ENCODE results near the gene RP2. TPM values are rescaled to one million over a fixed set of nuclear protein-coding genes. Genes with fewer than 3 reads are reported as not detected.

Gene RP2
- total RNA-seq, 1 donor from 2014 or later = 11.8 TPM

- H3K9me3 Mint-ChIP-seq = no peaks in the 10 kb centered on the region
- no peak for TF ChIP-seq CTCF (conservative IDR thresholded peaks at IDR 0.05)
- DNase-seq (ENCODE audit: low read depth, low spot score) = no peak
- H3K4me3 Mint-ChIP-seq = no peak overlapping the region
- H3K36me3 Mint-ChIP-seq (ENCODE audit: low read depth) = no peaks in the 10 kb centered on the region
- no peak overlapping the region for H3K27ac Mint-ChIP-seq (ENCODE audit: unreplicated experiment)
- peaks cover 19% of the 10 kb centered on the region for H3K27me3 Mint-ChIP-seq (ENCODE audit: low read depth)
- peaks cover 15% of the 10 kb centered on the region for H3K4me1 Mint-ChIP-seq
Observed at GRCh38 chrX:46910415-46910814, 73.6 kb downstream of the RP2 start.

GRCh38 chrX:46912098-46912602 lies 75.3 kb downstream of the RP2 start, which contains the start of gene JADE3:
Gene JADE3, plus strand, starts transcription at chrX:46912421. Its CDS starts 72,474 bp downstream, at chrX:46984895.
- no peak for TF ChIP-seq CTCF (conservative IDR thresholded peaks at IDR 0.05)
- peaks cover 15% of the 10 kb centered on the region for H3K4me1 Mint-ChIP-seq
- peak; percentile 55 for DNase-seq (ENCODE audit: low read depth, low spot score)
- H3K9me3 Mint-ChIP-seq = no peaks in the 10 kb centered on the region
- no peak within 1 kb of the TSS for H3K27ac Mint-ChIP-seq (ENCODE audit: unreplicated experiment)
- peaks cover 17% of the 10 kb centered on the region for H3K27me3 Mint-ChIP-seq (ENCODE audit: low read depth)
- H3K36me3 Mint-ChIP-seq (ENCODE audit: low read depth) = no peaks in the 10 kb centered on the region
- H3K4me3 Mint-ChIP-seq = peak within 1 kb of the TSS; percentile 94

- H3K4me3 Mint-ChIP-seq = peak overlapping the region; percentile 94
- no peaks in the 10 kb centered on the region for H3K9me3 Mint-ChIP-seq
- peaks cover 18% of the 10 kb centered on the region for H3K4me1 Mint-ChIP-seq
- no peak overlapping the region for H3K27ac Mint-ChIP-seq (ENCODE audit: unreplicated experiment)
- no peaks in the 10 kb centered on the region for H3K36me3 Mint-ChIP-seq (ENCODE audit: low read depth)
- peak; percentile 60 for TF ChIP-seq CTCF (conservative IDR thresholded peaks at IDR 0.05)
- peaks cover 17% of the 10 kb centered on the region for H3K27me3 Mint-ChIP-seq (ENCODE audit: low read depth)
- DNase-seq (ENCODE audit: low read depth, low spot score) = peak; percentile 44
Observed at GRCh38 chrX:46912603-46913491, 76.0 kb downstream of the RP2 start.

GRCh38 chrX:46913667-46914066 lies 76.8 kb downstream of the RP2 start:
- DNase-seq (ENCODE audit: low read depth, low spot score) = no peak
- Mint-ChIP-seq H3K27ac (ENCODE audit: unreplicated experiment) (peak overlapping the region; percentile 40), H3K9me3 (peaks cover 1% of the 10 kb centered on the region), H3K27me3 (ENCODE audit: low read depth) (peaks cover 13% of the 10 kb centered on the region), H3K4me3 (peak overlapping the region; percentile 94), H3K4me1 (peaks cover 19% of the 10 kb centered on the region), H3K36me3 (ENCODE audit: low read depth) (peaks cover 1% of the 10 kb centered on the region)
- no peak for TF ChIP-seq CTCF (conservative IDR thresholded peaks at IDR 0.05)

GRCh38 chrX:46916273-46916672 lies 79.4 kb downstream of the RP2 start:
- peaks cover 11% of the 10 kb centered on the region for H3K9me3 Mint-ChIP-seq
- TF ChIP-seq CTCF (conservative IDR thresholded peaks at IDR 0.05) = no peak
- peaks cover 19% of the 10 kb centered on the region for H3K4me1 Mint-ChIP-seq
- H3K27ac Mint-ChIP-seq (ENCODE audit: unreplicated experiment) = no peak overlapping the region
- H3K4me3 Mint-ChIP-seq = peak overlapping the region; percentile 24
- H3K36me3 Mint-ChIP-seq (ENCODE audit: low read depth) = peaks cover 14% of the 10 kb centered on the region
- no peak for DNase-seq (ENCODE audit: low read depth, low spot score)
- peaks cover 3% of the 10 kb centered on the region for H3K27me3 Mint-ChIP-seq (ENCODE audit: low read depth)

Measured in neural crest cell (in vitro differentiated cells).